GM12875 (cell line): ENCODE results near the gene HLCS.

Experiments
- H3K4me3 ChIP-seq: one replicate; pipeline ENCODE4 v1.5.1; 2011; ENCODE audit warnings: low read depth, low read length, control low read depth
- TF ChIP-seq, protein P1 (sequence below): IDR thresholded peaks from 2 replicates; pipeline ENCODE4 v1.5.1; 2011; ENCODE audit warnings: low read depth, mild to moderate bottlenecking, control low read depth, inconsistent platforms, low read length, moderate library complexity, borderline replicate concordance; ENCODE audit not compliant: insufficient read depth

The HLCS gene

DNA sequence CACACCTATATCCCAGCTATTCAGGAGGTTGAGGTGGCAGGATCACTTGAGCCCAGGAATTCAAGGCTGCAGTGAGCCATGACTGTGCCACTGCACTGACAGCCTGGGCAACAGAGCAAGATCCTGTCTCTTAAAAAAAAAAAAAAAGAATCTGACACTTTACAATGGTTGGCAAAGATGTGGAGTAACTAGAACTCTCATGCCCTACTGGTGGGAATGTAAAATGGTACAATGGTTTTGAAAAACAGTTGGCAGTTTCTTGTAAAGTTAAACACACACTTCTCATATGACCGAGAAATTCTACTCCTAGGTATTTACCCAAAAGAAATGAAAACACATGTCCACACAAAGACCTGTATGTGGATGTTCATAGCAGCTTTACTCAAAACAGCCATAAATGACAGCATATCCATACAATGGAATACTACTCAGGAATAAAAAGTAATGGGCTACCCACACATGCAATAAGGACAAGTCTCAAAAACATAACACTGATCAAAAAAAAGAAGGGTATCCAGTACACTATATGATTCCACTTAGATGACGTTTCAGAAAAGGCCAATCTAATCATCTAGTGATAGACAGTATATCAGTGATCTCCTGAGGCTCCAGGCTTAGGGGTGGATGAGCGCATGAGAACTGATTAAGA lies 58.1 kb downstream of the HLCS start:
- TF ChIP-seq, protein P1, sequence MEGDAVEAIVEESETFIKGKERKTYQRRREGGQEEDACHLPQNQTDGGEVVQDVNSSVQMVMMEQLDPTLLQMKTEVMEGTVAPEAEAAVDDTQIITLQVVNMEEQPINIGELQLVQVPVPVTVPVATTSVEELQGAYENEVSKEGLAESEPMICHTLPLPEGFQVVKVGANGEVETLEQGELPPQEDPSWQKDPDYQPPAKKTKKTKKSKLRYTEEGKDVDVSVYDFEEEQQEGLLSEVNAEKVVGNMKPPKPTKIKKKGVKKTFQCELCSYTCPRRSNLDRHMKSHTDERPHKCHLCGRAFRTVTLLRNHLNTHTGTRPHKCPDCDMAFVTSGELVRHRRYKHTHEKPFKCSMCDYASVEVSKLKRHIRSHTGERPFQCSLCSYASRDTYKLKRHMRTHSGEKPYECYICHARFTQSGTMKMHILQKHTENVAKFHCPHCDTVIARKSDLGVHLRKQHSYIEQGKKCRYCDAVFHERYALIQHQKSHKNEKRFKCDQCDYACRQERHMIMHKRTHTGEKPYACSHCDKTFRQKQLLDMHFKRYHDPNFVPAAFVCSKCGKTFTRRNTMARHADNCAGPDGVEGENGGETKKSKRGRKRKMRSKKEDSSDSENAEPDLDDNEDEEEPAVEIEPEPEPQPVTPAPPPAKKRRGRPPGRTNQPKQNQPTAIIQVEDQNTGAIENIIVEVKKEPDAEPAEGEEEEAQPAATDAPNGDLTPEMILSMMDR = no peak
- no peak overlapping the region for H3K4me3 ChIP-seq

DNA sequence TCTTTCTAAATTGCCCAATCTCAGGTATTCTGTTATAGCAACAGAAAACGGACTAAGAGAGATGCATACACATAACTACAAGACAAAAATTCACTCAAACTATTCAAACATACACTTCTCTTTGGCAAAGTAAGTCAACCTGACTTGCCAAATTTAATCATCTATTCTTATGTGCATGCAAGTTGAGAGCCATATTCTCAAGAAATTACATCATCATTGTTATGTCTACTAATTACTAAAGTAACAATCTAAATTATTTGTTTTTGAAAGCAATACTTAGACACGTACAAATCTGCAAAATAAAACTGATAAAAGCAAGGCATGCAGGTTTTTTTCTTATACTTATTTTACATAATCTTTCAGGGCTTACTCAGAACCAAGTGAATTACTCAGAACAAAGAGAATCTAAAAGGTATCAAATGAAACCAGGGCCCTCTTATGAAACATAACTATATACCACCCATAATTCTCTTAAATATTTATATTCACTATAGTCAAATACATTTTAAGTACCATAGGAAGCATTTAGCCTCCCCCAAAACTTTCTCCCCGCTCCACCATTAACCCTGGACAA lies 62.3 kb downstream of the HLCS start:
- TF ChIP-seq, protein P1 = no peak
- no peak overlapping the region for H3K4me3 ChIP-seq

DNA sequence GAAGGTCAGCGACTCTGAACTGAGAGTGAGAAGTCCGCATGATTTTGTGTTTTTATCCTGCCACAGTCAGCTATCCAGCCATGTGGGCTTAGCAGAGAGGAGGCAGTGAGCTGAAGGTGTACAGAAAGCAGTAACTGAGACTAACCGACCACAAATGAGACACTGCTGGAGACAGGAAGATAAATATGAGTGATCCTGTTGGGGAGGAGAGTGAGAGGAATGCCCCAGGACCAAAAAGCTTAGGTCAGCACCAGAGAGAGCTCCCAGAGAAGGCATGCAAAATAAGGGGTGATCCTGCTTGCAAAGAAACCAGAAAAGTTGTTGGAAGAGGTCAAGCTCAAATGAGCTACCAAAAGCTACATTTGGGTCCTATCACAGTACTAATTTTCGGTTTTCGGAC lies 63.7 kb downstream of the HLCS start:
- TF ChIP-seq, protein P1 = no peak
- H3K4me3 ChIP-seq = no peak overlapping the region

DNA sequence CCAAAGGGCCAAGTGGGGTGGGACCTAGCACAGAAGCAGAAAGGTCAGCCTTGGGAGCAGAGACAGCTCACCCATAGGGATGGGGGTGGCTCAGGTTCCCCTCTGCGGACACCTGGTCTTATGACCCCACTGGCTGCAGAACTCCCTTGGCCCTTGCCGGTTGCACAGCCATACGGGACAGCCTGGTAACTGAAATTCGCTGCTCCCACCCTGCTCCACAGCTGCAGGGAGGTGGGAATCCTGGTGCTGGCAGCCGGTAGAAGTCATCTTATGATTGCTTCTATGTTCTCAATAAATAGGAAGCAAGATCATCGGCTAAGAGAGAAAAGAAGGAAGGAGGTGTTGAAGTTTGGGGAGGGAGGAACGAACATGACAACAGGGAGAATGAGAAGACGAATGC lies 64.1 kb downstream of the HLCS start:
- TF ChIP-seq, protein P1 = no peak
- H3K4me3 ChIP-seq = no peak overlapping the region

DNA sequence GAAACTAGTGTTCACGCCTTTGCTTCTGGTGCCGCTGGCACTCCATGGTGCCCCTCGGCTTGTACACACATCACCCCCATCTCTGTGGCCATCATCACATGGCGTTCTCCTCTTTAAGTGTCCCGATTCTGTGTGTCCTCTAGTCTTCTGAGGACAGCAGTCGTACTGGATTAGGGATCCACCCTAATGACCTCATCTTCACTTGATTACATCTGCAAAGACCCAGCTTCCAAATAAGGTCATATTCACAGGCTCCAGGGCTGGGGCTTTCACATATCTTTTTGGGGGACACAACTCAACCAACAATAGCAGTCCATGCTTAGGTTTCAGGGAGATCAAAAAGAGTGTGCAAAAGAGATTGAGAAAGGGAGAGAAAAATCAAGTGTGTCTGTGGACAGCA lies 64.9 kb downstream of the HLCS start:
- TF ChIP-seq, protein P1 = no peak
- H3K4me3 ChIP-seq = no peak overlapping the region

DNA sequence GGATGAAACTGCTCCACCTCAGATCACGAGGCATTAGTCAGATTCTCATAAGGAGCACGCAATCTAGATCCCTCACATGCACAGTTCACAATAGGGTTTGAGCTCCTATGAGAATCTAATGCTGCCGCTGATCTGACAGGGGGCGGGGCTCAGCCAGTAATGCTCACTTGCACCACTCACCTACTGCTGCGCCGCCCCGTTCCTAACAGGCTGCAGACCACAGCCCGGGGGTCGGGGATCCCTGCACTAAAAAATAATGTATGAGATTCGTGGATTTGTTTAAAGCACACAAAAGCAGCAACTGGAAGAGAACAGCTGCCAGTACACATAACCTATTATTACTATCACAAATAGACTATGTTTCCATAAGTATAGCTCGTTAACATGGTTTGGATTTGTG lies 72.9 kb downstream of the HLCS start:
- no peak overlapping the region for H3K4me3 ChIP-seq
- TF ChIP-seq, protein P1 = no peak

DNA sequence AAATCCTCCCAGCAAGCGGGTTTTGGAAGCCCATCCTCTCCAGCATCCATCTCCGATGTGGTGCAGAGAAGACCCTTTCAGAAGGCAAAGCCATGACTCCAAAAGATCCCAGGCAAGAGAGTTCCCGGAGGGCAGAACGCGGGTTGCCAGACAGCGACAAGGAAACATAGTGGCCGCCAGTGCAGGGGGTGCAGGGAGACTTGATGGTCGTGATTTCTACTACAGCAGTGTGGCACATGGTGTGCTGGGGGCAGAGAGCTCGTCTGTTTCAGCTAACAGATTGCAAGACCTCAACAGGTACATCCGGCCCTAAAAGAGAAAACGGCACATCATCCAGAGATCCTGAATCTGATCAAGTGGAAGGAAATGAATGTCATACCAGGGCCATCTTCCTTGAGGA lies 74.3 kb downstream of the HLCS start:
- H3K4me3 ChIP-seq = no peak overlapping the region
- TF ChIP-seq, protein P1 = no peak
